HG03135 (cell line): ENCODE data around the gene AEBP2.
"Not testable (repeated sequence)": the region's sequence is repeated elsewhere in the genome, so short reads cannot be mapped to it uniquely, and the experiment has no call there.

ENCODE experiments used
- ATAC-seq: cut with Tn5 transposase; IDR thresholded peaks from one replicate; pipeline ENCODE4 v1.9.1; 2021; ENCODE audit warnings: mild to moderate bottlenecking, moderate library complexity; ENCODE audit not compliant: unreplicated experiment

The AEBP2 gene

DNA sequence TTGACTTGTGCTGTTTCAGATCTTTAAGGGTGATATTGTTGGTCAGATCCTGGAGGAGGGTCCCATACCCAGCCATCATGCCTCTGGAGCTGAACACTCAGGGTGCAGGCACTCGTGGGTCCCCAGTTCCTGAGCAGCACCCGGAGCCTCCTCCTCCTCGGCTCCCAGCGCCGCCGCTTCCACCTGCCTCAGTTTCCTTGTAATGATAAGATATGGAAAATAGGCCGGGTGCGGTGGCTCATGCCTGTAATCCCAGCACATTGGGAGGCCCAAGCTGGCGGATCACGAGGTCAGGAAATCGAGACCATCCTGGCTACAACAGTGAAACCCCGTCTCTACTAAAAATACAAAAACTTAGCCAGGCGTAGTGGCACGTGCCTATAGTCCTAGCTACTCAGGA is 20.2 kb upstream of the AEBP2 start:
- no peak for ATAC-seq

DNA sequence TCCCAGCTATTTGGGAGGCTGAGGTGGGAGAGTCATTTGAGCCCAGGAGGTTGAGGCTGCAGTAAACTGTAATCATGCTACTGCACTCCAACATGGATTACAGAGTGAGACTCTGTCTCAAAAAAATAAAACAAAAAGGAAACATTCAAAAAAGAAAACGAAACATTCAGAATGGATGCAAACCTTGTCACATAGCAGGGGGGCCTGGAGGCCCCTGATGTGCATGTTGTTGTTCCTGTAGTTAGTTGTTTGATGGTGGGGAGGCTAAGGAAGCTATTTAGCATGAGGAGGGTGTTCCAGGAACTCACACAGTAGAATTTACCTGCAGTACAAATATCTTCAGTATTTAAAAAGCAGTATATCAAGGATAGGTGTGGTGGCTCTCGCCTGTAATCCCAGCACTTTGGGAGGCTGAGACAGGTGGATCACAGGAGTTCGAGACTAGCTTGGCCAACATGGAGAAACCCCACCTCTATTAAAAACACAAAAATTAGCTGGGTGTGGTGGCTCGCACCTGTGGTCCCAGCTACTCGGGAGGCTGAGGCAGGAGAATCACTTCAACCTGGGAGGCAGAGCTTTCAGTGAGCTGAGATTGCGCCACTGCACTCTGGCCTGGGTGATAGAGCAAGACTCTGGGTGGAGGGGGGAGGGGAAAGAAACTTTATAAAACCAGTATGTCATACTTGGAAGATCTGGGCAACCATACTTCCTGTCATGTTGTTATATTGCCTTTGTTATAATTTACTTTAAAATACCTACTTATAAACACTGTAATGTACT is 17.6 kb upstream of the AEBP2 start:
- no peak for ATAC-seq

DNA sequence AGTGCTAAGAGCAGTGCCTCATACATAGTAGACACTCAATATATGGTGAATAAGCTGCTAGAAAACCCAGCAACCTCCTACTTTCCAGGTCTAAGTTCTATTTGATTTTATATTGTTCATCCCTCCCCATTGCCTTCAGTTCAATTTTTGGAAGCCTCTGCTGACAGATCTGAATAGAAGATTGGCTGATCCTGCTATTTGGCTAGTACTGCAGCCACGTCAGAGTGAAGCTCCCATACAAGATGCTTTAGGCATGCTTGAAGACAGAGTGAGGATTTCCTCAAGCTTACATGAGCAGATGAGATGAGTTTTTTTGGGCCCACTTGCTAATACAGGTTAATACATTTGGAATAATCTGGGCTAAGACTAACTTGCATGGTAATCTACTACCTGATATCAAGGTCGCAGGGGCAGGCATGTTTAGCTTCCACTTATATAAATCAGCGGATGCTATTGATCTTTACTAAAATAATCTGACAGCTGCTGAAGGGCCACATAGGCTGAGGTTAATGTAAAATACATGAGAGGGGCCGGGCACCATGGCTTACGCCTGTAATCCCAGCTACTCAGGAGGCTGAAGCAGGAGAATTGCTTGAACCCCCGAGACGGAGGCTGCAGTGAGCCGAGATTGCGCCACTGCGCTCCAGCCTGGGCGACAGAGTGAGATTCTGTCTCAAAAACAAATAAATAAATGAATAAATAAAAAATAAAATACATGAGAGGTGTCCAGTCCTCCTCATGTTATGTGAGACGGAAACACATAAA is 15.9 kb upstream of the AEBP2 start:
- ATAC-seq: no peak

- no peak for ATAC-seq
Observed at GRCh38 chr12:19428246-19428645, 11.0 kb upstream of the AEBP2 start.

DNA sequence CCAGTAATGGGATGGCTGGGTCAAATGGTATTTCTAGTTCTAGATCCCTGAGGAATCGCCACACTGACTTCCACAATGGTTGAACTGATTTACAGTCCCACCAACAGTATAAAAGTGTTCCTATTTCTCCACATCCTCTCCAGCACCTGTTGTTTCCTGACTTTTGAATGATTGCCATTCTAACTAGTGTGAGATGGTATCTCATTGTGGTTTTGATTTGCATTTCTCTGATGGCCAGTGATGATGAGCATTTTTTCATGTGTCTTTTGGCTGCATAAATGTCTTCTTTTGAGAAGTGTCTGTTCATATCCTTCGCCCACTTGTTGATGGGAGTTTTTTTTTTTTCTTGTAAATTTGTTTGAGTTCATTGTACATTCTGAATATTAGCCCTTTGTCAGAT is 9.8 kb upstream of the AEBP2 start:
- ATAC-seq: not testable (repeated sequence)

- ATAC-seq: no peak
Observed at GRCh38 chr12:19430988-19431387, 8.3 kb upstream of the AEBP2 start.

- ATAC-seq: no peak
Observed at GRCh38 chr12:19431407-19432308, 7.6 kb upstream of the AEBP2 start.

DNA sequence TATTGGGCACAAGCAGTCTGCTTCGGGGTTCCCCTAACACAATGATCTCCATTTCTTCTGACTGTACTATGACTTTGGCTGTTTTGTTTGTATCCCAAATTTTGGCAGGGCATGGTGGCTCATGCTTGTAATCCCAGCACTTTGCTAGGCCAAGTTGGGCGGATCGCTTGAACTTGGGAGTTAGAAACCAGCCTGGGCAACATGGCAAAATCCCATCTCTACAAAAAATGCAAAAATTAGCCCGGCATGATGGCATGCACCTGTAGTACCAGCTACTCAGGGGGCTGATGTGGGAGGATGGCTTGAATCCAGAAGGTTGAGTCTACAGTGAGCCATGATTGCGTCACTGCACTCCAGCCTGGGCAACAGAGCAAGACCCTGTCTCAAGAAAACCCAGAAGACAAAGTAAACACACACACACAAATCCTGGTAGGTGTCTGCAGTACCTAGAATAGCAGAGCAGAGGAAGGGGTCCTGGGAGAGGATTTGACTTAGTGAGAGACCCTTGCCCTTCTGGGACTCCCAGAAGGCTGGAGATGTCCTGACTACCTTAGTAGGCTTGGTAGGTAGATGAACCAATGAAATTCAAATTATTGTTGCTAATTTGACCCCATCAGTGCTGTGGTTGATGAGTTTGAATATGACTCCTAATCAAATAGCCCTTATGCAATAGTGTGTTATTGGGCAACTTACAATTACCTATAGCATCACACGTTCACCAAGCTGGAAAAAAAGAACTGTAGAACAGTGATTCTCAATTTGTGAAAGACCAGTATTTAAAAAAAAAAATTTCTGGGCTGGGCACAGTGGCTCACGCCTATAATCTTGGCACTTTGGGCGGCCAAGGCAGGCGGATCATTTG is 6.8 kb upstream of the AEBP2 start:
- no peak for ATAC-seq

DNA sequence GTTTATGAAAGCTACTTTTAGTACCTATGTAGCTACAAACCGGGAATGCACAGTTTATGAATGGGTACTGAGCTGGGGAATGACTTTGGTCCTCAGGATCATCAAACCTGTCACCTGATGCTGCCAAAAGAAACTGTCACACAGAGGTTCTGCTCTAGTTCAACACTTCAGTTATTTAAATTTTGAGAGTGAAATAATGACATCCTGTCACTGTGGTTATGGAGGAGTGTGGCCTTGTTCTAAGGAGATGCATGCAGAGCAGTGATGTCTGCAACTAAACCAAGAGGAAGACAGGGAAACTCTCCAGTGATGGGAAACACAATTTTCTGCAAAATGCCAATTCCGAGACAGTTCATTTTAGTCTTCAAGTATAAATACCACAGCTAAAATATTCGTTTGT is 4.8 kb upstream of the AEBP2 start:
- no peak for ATAC-seq

GRCh38 chr12:19435831-19436497 is 3.3 kb upstream of the AEBP2 start:
- ATAC-seq: no peak

DNA sequence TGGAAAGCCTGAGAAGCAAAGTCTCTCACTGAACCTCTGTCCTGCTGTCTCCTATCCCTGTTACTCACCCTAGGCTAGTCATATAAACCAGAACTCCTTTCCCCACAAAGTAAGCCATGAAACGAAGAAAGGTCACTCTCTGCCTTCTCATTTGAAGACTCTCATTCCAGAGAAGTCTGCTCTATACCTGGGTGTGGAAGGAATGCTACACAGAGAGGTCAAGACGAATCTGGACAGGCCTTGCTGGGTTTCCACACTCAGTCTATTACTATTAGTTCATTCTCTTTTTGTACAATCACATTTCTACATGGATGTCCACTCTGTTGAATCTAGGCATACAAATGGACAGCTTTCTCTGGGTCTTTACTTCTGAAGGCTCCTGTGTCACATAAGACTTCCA is 2.4 kb upstream of the AEBP2 start:
- ATAC-seq: no peak

DNA sequence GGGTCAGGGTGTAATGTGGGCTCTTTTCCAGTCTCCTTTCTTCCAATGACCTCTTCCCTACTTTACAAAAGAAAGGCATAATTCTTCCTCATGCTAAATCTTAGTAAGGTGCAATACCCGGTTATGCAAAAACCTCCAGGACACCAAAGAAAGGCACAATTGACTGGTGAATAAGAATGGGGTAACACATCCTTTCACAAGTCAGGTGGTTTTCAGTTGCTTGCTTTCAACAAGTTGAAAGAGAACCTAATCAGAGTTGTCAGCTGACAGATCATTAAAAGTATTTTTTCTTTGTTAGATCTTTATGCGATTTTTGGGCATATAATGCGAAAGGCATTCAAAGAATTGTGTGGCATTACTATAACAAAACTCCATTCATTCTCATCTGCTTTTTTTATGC is 1.3 kb upstream of the AEBP2 start:
- no peak for ATAC-seq

DNA sequence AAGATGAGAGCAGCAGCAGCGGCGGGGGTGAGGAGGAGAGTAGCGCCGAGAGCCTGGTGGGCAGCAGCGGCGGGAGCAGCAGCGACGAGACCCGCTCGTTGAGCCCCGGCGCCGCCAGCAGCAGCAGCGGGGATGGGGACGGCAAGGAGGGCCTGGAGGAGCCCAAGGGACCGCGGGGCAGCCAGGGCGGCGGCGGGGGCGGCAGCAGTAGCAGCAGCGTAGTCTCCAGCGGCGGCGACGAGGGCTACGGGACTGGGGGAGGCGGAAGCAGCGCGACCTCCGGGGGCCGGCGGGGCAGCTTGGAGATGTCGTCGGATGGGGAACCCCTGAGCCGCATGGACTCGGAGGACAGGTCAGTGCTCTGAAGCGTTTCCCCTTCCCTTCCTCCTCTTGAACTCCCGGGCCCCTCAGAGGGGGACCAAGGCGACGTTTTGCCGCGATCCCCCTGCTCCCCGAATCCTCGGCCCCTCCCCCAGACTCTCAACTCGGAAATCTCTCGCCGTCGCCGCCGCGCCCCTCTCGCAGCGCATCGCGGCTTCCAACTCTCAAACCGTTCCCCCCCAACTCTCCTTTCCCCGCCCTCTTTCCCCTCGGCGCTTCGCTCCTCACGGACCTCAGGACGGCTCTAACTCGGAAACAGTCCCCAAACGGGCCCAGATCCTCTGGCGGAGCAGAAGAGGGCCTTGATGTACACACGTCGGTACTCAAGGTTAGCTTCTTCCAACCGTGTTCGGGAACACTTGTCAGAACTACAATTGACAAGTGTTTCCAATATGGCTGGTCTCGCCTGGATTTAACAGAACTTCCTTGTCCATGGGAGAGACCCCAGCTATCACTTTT is 947 bp downstream of the AEBP2 start:
- peak; percentile 42 for ATAC-seq

- no peak for ATAC-seq
Observed at GRCh38 chr12:19440916-19441315, 1.6 kb downstream of the AEBP2 start.

- no peak for ATAC-seq
Observed at GRCh38 chr12:19443585-19443984, 4.3 kb downstream of the AEBP2 start.

GRCh38 chr12:19444097-19444496 is 4.8 kb downstream of the AEBP2 start:
- no peak for ATAC-seq

DNA sequence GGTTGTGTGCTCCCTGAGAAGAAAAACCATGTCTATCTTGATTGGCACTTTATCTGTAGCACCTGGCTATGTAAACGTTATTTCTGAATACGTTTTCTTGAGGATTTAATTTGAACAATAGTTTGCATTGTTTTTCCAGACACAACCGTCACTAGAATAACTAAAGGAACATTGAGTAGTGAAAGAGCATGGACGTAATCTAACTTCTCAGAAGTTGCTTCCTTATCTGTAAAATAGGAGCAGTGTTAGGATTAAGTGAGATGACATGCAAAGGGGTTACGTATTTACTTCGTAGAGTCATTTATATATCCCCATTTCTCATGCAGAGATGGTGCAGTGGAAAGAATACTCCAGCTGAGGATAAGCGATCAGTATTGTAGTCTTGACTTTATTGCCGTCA is 8.1 kb downstream of the AEBP2 start:
- no peak for ATAC-seq

GRCh38 chr12:19449814-19450213 is 10.5 kb downstream of the AEBP2 start:
- no peak for ATAC-seq

DNA sequence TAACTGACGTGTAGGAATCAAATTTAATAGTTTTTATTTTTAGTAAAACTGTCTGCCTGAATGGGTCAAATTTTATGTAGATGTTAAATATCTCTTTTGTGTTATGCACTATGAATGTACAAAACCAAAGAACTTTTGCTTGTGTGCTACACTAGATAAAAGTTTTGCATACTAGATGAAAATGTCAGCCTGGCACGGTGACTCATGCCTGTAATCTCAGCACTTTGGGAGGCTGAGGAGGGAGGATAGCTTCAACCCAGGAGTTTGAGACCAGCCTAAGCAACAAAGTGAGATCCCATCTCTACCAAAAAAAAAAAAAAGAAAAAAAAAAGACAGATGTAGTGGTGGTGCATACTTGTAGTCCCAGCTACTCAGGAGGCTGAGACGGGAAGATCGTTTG is 11.1 kb downstream of the AEBP2 start:
- ATAC-seq: no peak
